ENCODE data around the gene TMEM179. TPM values are rescaled to one million over a fixed set of nuclear protein-coding genes. Genes with fewer than 3 reads are reported as not detected.

Gene TMEM179
- total RNA-seq, 1 experiment from 2014 or later = 11.4 TPM

DNA sequence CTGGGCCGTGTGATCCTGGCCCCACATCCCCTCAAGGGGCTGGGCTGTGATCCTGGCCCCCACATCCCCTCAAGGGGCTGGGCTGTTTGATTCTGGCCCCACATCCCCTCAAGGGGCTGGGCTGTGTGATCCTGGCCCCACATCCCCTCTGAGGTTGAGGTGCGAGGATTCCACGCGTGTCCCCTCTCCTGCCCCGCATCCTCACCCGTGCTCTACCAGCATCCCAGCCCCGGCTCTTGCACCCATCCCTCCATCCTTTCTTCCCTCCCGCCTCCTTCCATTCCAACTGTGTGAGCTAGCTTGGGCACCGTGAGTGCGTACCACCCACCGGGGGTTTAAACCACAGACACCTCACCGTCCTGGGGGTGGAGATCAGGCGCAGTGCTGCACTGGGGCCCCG is 31.1 kb upstream of the TMEM179 start:
- H3K18ac ChIP-seq (ENCODE audit: insufficient read length, low read depth, low read length) = no peak overlapping the region
- no peak overlapping the region for H2AFZ ChIP-seq (ENCODE audit: low read length)
- H3K9me3 ChIP-seq (ENCODE audit: control insufficient read depth, low read depth, low read length) = no peaks in the 10 kb centered on the region
- no peak overlapping the region for H2BK15ac ChIP-seq (ENCODE audit: low read depth, low read length)
- no peak overlapping the region for H3K4ac ChIP-seq (ENCODE audit: low read depth, low read length)
- no peaks in the 10 kb centered on the region for H3K79me1 ChIP-seq (ENCODE audit: insufficient read depth, low read depth, low read length, poor library complexity, severe bottlenecking)
- no peak overlapping the region for H4K5ac ChIP-seq (ENCODE audit: insufficient read length, low read depth, low read length)
- H2BK5ac ChIP-seq (ENCODE audit: insufficient read length, low read length) = no peak overlapping the region
- no peaks in the 10 kb centered on the region for H3K23me2 ChIP-seq (ENCODE audit: insufficient read length, low read depth, low read length, poor library complexity, severe bottlenecking)
- no peaks in the 10 kb centered on the region for H4K20me1 ChIP-seq (ENCODE audit: control insufficient read depth, insufficient read depth, insufficient read length)
- no peaks in the 10 kb centered on the region for H3K27me3 ChIP-seq (ENCODE audit: insufficient read depth, low read length)
- H3K4me1 ChIP-seq (ENCODE audit: insufficient read depth, low read length) = no peaks in the 10 kb centered on the region
- H3T11ph ChIP-seq (ENCODE audit: low read length) = no peak overlapping the region
- Mint-ChIP-seq H3K4me1 (peaks cover 0 to 8% of the 10 kb centered on the region in 2 experiments; a peak in 2 of 4 replicates), H3K27me3 (ENCODE audit: low read depth) (peaks cover 16% of the 10 kb centered on the region), H3K27ac (no peak overlapping the region), H3K9me3 (no peaks in the 10 kb centered on the region), H3K36me3 (ENCODE audit: insufficient read depth in 1 of 3, low read depth in 3 of 3) (no peaks in the 10 kb centered on the region), H3K4me3 (no peak overlapping the region)
- no peak overlapping the region for H4K91ac ChIP-seq (ENCODE audit: insufficient read length, low read depth, low read length)
- H2BK120ac ChIP-seq (ENCODE audit: low read depth, low read length, poor library complexity, severe bottlenecking) = no peak overlapping the region
- H3K23ac ChIP-seq (ENCODE audit: insufficient read length, low read depth, low read length) = no peak overlapping the region
- no peak for DNase-seq
- H3K14ac ChIP-seq (ENCODE audit: insufficient read depth, low read length) = no peak overlapping the region
- H3K27ac ChIP-seq (ENCODE audit: insufficient read length, low read depth, low read length) = no peak overlapping the region
- no peak overlapping the region for H2BK20ac ChIP-seq (ENCODE audit: low read depth, low read length, poor library complexity, severe bottlenecking)
- no peak overlapping the region for H3K56ac ChIP-seq (ENCODE audit: insufficient read length, low read depth, low read length)
- no peak overlapping the region for H4K8ac ChIP-seq (replicated peaks; ENCODE audit: insufficient read length, low read depth, low read length)
- no peak overlapping the region for H2AK5ac ChIP-seq (ENCODE audit: insufficient read length, low read length)
- no peak overlapping the region for H2BK12ac ChIP-seq (ENCODE audit: insufficient read length, low read depth, low read length)
- H3K9ac ChIP-seq (ENCODE audit: extremely low read depth, insufficient read length, low read length) = no peak overlapping the region
- H3K79me2 ChIP-seq (ENCODE audit: insufficient read depth, low read length) = no peaks in the 10 kb centered on the region
- H3K4me2 ChIP-seq (ENCODE audit: insufficient read depth, insufficient read length, low read length) = no peak overlapping the region
- no CpG with 5 or more reads among the region's 14 CpGs for WGBS (ENCODE audit: extremely low coverage, insufficient read length, low lambda C conversion rate)
- TF ChIP-seq CTCF (conservative IDR thresholded peaks at IDR 0.05) = no peak

Data from H9 (cell line).